ENCODE results near the gene PPP1R3D.
"Not testable (repeated sequence)": the region's sequence is repeated elsewhere in the genome, so short reads cannot be mapped to it uniquely, and the experiment has no call there.

Gene PPP1R3D

DNA sequence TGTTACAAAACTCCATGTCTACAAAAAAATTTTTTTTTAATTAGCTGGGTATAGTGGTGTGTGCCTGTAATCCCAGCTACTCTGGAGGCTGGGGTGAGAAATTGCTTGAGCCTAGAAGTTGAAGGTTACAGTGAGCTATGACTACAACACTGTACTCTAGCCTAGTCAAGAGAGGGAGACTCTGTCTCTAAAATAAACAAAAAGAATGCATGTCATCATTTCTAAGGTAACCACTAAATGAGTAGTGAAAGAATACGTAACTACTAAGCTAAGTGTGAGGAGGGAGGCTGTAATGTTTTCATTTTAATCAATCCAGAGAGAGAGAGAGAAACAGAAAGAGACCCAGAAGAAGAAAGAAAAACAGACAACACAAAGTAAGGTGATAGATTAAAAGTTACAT, 16.6 kb downstream of the PPP1R3D start:
- DNase-seq (ENCODE audit: low read depth): no peak

DNA sequence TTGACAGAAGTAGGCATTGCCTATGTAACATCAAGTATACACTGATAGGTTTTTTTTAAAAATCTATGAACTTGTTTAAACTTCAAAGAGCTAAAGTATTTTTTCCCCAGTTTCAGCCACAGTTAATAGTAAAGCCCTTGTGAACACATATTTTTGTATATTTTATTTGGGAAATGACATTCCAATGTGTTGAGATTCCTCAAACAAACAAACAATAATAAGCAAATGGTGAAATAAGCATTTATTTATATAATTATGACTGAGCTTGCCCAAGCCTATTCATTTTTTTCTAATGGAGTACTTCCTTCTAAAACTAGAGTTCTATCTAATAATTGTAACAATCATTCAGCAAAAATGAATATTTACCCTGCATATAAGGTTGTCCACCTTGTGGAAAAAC, 19.2 kb downstream of the PPP1R3D start:
- DNase-seq (ENCODE audit: low read depth): no peak

- no peak for DNase-seq (ENCODE audit: low read depth)
These were observed 27.5 kb downstream of the PPP1R3D start for GRCh38 chr20:59912609-59913008.

GRCh38 chr20:59911041-59911440, 29.1 kb downstream of the PPP1R3D start:
- DNase-seq (ENCODE audit: low read depth): no peak

DNA sequence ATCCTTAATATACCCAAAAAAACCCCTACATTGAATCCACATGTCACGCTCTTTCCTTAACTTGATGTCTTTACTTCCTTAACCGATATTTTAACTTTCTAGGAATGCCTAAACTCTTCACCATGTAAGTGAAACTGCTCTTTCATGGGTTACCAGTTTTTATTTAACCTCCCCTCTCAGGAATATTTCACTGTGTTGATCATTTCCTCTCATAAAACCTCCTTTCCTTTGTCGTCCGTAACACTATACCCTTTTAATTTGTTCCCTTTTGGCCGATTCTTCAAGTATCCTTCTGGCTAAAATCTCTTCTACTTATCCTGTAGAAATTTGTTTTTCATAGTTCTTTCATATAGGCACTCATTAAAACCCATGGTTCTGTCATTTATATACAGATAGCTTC, 31.2 kb downstream of the PPP1R3D start:
- DNase-seq (ENCODE audit: low read depth): no peak

DNA sequence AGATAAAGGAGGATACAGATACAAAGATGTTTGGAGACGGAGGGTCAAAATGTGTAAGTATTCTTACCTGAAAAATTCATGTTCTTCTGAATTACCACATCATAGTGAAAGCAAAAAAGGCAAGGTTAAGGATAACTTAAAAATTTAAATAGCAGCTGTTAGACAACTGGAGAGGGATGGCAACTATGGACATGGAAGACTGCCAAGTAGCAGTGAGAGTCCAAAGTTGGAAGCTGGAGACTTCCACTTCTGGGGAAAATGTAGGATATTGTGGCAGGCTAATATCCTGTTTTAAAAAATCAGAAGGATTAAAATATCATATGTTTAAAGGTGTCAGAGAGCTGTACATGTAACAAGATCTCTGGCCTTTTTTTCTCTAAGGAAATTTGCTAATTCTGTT, 36.5 kb downstream of the PPP1R3D start:
- no peak for DNase-seq (ENCODE audit: low read depth)

- no peak for DNase-seq (ENCODE audit: low read depth)
These were observed 37.6 kb downstream of the PPP1R3D start for GRCh38 chr20:59902470-59902869.

DNA sequence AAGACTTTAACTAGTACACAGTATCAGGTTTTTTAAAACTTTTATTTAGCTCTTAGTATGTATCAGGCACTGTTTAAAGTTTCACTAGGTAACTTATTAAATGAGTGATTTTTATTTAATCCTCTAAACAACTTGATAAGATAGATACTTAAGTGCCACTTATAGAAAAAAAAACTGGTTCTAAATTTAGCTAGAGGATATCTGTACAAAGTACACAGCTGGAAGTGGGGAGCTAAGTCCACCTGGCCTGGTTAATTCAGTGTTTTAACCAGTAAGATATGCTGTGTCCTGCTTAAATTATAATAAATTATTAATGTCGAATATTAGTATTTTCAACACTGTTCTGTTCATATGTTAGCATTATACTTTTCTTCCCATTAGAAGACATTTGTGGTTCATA, 44.2 kb downstream of the PPP1R3D start:
- DNase-seq (ENCODE audit: low read depth): no peak

GRCh38 chr20:59891581-59891980, 48.5 kb downstream of the PPP1R3D start:
- no peak for DNase-seq (ENCODE audit: low read depth)

DNA sequence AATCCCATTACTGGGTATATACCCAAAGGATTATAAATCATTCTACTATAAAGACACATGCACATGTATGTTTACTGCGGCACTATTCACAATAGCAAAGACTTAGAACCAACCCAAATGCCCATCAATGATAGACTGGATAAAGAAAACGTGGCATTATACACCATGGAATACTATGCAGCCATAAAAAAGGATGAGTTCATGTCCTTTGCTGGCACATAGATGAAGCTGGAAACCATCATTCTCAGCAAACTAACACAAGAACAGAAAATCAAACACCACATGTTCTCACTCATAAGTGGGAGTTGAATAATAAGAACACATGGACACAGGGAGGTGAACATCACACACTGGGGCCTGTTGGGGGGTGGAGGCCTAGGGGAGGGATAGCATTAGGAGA, 50.1 kb downstream of the PPP1R3D start:
- not testable (repeated sequence) for DNase-seq (ENCODE audit: low read depth)

DNA sequence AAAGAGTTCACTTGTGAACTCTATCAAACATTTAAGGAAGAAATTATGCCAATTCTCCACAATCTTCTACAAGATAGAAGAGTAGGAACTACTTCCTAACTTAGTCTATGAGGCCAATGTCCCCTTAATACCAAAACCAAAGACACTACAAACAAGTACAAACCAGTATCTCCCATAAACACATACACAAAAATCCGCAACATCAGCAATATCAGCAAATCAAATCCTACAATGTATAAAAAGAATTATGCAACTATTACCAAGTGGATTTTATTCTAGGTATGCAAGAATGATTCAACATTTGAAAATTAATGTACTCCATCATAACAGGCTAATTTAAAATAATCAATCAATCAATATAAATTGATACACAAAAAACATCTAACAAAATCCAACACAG, 52.1 kb downstream of the PPP1R3D start:
- DNase-seq (ENCODE audit: low read depth): no peak
